SW 1271 (cell line): Measurements from ENCODE around the gene ZC3HAV1.
"Not testable (repeated sequence)": the region's sequence is repeated elsewhere in the genome, so short reads cannot be mapped to it uniquely, and the experiment has no call there.

ENCODE experiments used
- DNase-seq, 2 experiments: peaks; one replicate each; lab custom pipeline; 2025; lab: John Stamatoyannopoulos, UW

The ZC3HAV1 gene

GRCh38 chr7:139109188-139109982, at the start of gene ZC3HAV1:
TSS of gene ZC3HAV1 (minus strand) at chr7:139109720. CDS start at chr7:139109331, 389 bp downstream.
- peak; percentile 75 to 85 for DNase-seq

GRCh38 chr7:139153832-139154231, 44.3 kb upstream of the ZC3HAV1 start:
- peak; percentile 36 to 76 for DNase-seq

GRCh38 chr7:139152149-139152548, 42.6 kb upstream of the ZC3HAV1 start:
- no peak for DNase-seq

- DNase-seq: no peak
Measured at GRCh38 chr7:139139150-139139549, 29.6 kb upstream of the ZC3HAV1 start.

GRCh38 chr7:139133335-139134139, 24.0 kb upstream of the ZC3HAV1 start:
- DNase-seq: peak; percentile 63 to 81

GRCh38 chr7:139132887-139133286, 23.4 kb upstream of the ZC3HAV1 start:
- DNase-seq: no peak

- DNase-seq: no peak
Measured at GRCh38 chr7:139131601-139132041, 22.1 kb upstream of the ZC3HAV1 start.

- not testable (repeated sequence) for DNase-seq
Measured at GRCh38 chr7:139129814-139130213, 20.3 kb upstream of the ZC3HAV1 start.

- peak in 1 of 2 experiments; percentile 5 for DNase-seq
Measured at GRCh38 chr7:139127648-139128047, 18.1 kb upstream of the ZC3HAV1 start.

- no peak for DNase-seq
Measured at GRCh38 chr7:139125657-139126056, 16.1 kb upstream of the ZC3HAV1 start.

- not testable (repeated sequence) for DNase-seq
Measured at GRCh38 chr7:139124995-139125394, 15.5 kb upstream of the ZC3HAV1 start.

GRCh38 chr7:139124084-139124914, 14.8 kb upstream of the ZC3HAV1 start:
- DNase-seq: no peak

GRCh38 chr7:139119486-139119849, 9.9 kb upstream of the ZC3HAV1 start:
- DNase-seq: no peak

GRCh38 chr7:139118805-139119485, 9.4 kb upstream of the ZC3HAV1 start:
- no peak for DNase-seq

GRCh38 chr7:139118234-139118804, 8.8 kb upstream of the ZC3HAV1 start:
- peak in 1 of 2 experiments; percentile 58 for DNase-seq

- DNase-seq: no peak
Measured at GRCh38 chr7:139117599-139118233, 8.2 kb upstream of the ZC3HAV1 start.

- no peak for DNase-seq
Measured at GRCh38 chr7:139116999-139117398, 7.5 kb upstream of the ZC3HAV1 start.

GRCh38 chr7:139115104-139115503, 5.6 kb upstream of the ZC3HAV1 start:
- DNase-seq: no peak

- DNase-seq: no peak
Measured at GRCh38 chr7:139114585-139114984, 5.1 kb upstream of the ZC3HAV1 start.

GRCh38 chr7:139114018-139114417, 4.5 kb upstream of the ZC3HAV1 start:
- no peak for DNase-seq
